ENCODE data around the gene ITPRID1.

The ITPRID1 gene

GRCh38 chr7:31583526-31583925 lies 69.6 kb downstream of the ITPRID1 start:
- no peak overlapping the region for H3K4me2 ChIP-seq
- H3K27me3 ChIP-seq (ENCODE audit: insufficient read depth, low read depth), result no peaks in the 10 kb centered on the region
- no peaks in the 10 kb centered on the region for H3K4me1 ChIP-seq (ENCODE audit: low read depth, poor library complexity, severe bottlenecking)
- no peak overlapping the region for H2AFZ ChIP-seq (ENCODE audit: low read depth)
- H3K27ac ChIP-seq, result no peak overlapping the region
- no peaks in the 10 kb centered on the region for H3K36me3 ChIP-seq (ENCODE audit: insufficient read depth)
- H4K20me1 ChIP-seq (ENCODE audit: insufficient read depth), result no peaks in the 10 kb centered on the region
- H3K4me3 ChIP-seq (IDR thresholded peaks at IDR 0.05; ENCODE audit: insufficient read depth, low read depth, low read length), result no peak overlapping the region
- no peak overlapping the region for H3K9ac ChIP-seq
- H3K79me2 ChIP-seq (ENCODE audit: insufficient read depth, low read depth), result no peaks in the 10 kb centered on the region
- TF ChIP-seq CTCF (conservative IDR thresholded peaks at IDR 0.05; ENCODE audit: low read depth, low read length), result no peak

DNA sequence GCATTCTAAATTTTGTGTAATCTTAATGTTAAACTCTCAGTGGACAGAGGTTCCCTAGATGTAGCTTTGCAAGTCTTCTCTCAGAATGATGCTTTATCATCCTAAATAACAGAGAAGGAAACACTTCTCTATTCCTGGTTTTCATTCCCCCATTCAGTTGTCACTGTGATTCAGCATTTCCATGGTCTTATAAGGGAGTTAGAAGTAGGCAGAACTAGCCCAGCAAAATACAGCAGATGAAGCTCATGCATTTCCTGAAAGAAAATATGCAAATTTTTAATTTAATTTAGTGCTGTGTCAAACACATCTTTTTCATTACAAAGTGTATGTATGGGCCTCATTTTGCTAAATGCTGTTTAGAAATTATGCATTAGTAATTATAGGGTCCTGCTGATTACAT lies 70.1 kb downstream of the ITPRID1 start:
- H3K4me1 ChIP-seq (ENCODE audit: low read depth, poor library complexity, severe bottlenecking), result no peaks in the 10 kb centered on the region
- no peaks in the 10 kb centered on the region for H3K27me3 ChIP-seq (ENCODE audit: insufficient read depth, low read depth)
- no peak overlapping the region for H3K4me3 ChIP-seq (IDR thresholded peaks at IDR 0.05; ENCODE audit: insufficient read depth, low read depth, low read length)
- H3K9ac ChIP-seq, result no peak overlapping the region
- H2AFZ ChIP-seq (ENCODE audit: low read depth), result no peak overlapping the region
- H3K4me2 ChIP-seq, result no peak overlapping the region
- H3K27ac ChIP-seq, result no peak overlapping the region
- H3K79me2 ChIP-seq (ENCODE audit: insufficient read depth, low read depth), result no peaks in the 10 kb centered on the region
- no peaks in the 10 kb centered on the region for H4K20me1 ChIP-seq (ENCODE audit: insufficient read depth)
- H3K36me3 ChIP-seq (ENCODE audit: insufficient read depth), result no peaks in the 10 kb centered on the region
- no peak for TF ChIP-seq CTCF (conservative IDR thresholded peaks at IDR 0.05; ENCODE audit: low read depth, low read length)

- H3K4me3 ChIP-seq (IDR thresholded peaks at IDR 0.05; ENCODE audit: insufficient read depth, low read depth, low read length), result no peak overlapping the region
- no peaks in the 10 kb centered on the region for H3K36me3 ChIP-seq (ENCODE audit: insufficient read depth)
Measured at GRCh38 chr7:31595390-31595789, 81.5 kb downstream of the ITPRID1 start.

GRCh38 chr7:31602041-31602625 lies 88.2 kb downstream of the ITPRID1 start:
- no peaks in the 10 kb centered on the region for H3K79me2 ChIP-seq (ENCODE audit: insufficient read depth, low read depth)
- no peak overlapping the region for H2AFZ ChIP-seq (ENCODE audit: low read depth)
- no peak overlapping the region for H3K4me3 ChIP-seq (IDR thresholded peaks at IDR 0.05; ENCODE audit: insufficient read depth, low read depth, low read length)
- H3K27me3 ChIP-seq (ENCODE audit: insufficient read depth, low read depth), result no peaks in the 10 kb centered on the region
- no peaks in the 10 kb centered on the region for H3K4me1 ChIP-seq (ENCODE audit: low read depth, poor library complexity, severe bottlenecking)
- H3K36me3 ChIP-seq (ENCODE audit: insufficient read depth), result no peaks in the 10 kb centered on the region
- no peak overlapping the region for H3K27ac ChIP-seq
- no peak for TF ChIP-seq CTCF (conservative IDR thresholded peaks at IDR 0.05; ENCODE audit: low read depth, low read length)
- H3K4me2 ChIP-seq, result no peak overlapping the region
- H3K9ac ChIP-seq, result no peak overlapping the region
- no peaks in the 10 kb centered on the region for H4K20me1 ChIP-seq (ENCODE audit: insufficient read depth)

More at GRCh38 chr7:31595390-31595789, 81.5 kb downstream of the ITPRID1 start:
- Histone ChIP-seq H3K27me3 (ENCODE audit: insufficient read depth, low read depth) (no peaks in the 10 kb centered on the region), H3K4me1 (ENCODE audit: low read depth, poor library complexity, severe bottlenecking) (no peaks in the 10 kb centered on the region), H2AFZ (ENCODE audit: low read depth) (no peak overlapping the region), H3K27ac (no peak overlapping the region), H3K4me2 (no peak overlapping the region), H3K79me2 (ENCODE audit: insufficient read depth, low read depth) (no peaks in the 10 kb centered on the region), H3K9ac (no peak overlapping the region), H4K20me1 (ENCODE audit: insufficient read depth) (no peaks in the 10 kb centered on the region)
- no peak for TF ChIP-seq CTCF (conservative IDR thresholded peaks at IDR 0.05; ENCODE audit: low read depth, low read length)

All from KMS-11 (cell line).